Caco-2 (cell line): ENCODE results near the gene ENTPD1. TPM values are rescaled to one million over a fixed set of nuclear protein-coding genes. Genes with fewer than 3 reads are reported as not detected.

Experiments used
- BruUV-seq: library from RNA; stranded (reverse); fragments of 400-500 nt; replicated peaks from 2 replicates; lab custom pipeline; 2021; lab: Mats Ljungman, UMichigan
- CTCF ChIA-PET: fragments of 300-600 bp; sonication (Branson Sonifier 250); formaldehyde crosslinking; loops from one replicate; lab custom pipeline; 2022; ENCODE audit warnings: antibody characterized with exemption; lab: Charles Lee
- POLR2A ChIA-PET: fragments of 300-600 bp; sonication (Branson Sonifier 250); formaldehyde crosslinking; loops from one replicate; lab custom pipeline; 2022; ENCODE audit warnings: antibody characterized with exemption; lab: Charles Lee
- DNase-seq, 2 experiments: peaks; one replicate each; pipeline versions ENCODE4 v3.0.0 to v3.0.0-alpha.2; 2020 to 2022
- H3K27me3 ChIP-seq: replicated peaks from 2 replicates; pipeline ENCODE4 v1.6.0; 2011; ENCODE audit warnings: low read length; ENCODE audit not compliant: control insufficient read depth, insufficient read depth
- H3K36me3 ChIP-seq: 2 replicates; pipeline ENCODE4 v1.5.1; 2011; ENCODE audit warnings: low read length; ENCODE audit not compliant: control insufficient read depth, insufficient read depth
- H3K4me1 ChIP-seq: fragments of 250-450 bp; sonication (Bioruptor Pico); 2 replicates; pipeline ENCODE4 v1.5.1; 2020; ENCODE audit warnings: mild to moderate bottlenecking
- H3K4me3 ChIP-seq: 2 replicates; pipeline ENCODE4 v1.5.1; 2011; ENCODE audit warnings: low read depth, mild to moderate bottlenecking, control low read depth, low read length
- H3K9me3 ChIP-seq: fragments of 250-450 bp; sonication (Bioruptor Pico); 2 replicates; pipeline ENCODE4 v1.5.1; 2020; ENCODE audit warnings: mild to moderate bottlenecking, moderate library complexity
- H3K27ac Mint-ChIP-seq: one replicate; pipeline ENCODE4 v1.8.0; 2022; ENCODE audit warnings: mixed read lengths; ENCODE audit not compliant: unreplicated experiment
- H3K27me3 Mint-ChIP-seq: one replicate; pipeline ENCODE4 v1.8.0; 2022; ENCODE audit warnings: mixed read lengths; ENCODE audit not compliant: insufficient read depth, unreplicated experiment
- H3K36me3 Mint-ChIP-seq: one replicate; pipeline ENCODE4 v1.8.0; 2022; ENCODE audit warnings: mild to moderate bottlenecking, mixed read lengths; ENCODE audit not compliant: insufficient read depth, unreplicated experiment
- H3K4me1 Mint-ChIP-seq: one replicate; pipeline ENCODE4 v1.8.0; 2022; ENCODE audit warnings: low read depth, mixed read lengths; ENCODE audit not compliant: unreplicated experiment
- H3K4me3 Mint-ChIP-seq: one replicate; pipeline ENCODE4 v1.8.0; 2022; ENCODE audit warnings: mild to moderate bottlenecking, moderate library complexity, mixed read lengths; ENCODE audit not compliant: unreplicated experiment
- H3K9me3 Mint-ChIP-seq: one replicate; pipeline ENCODE4 v1.8.0; 2022; ENCODE audit warnings: mixed read lengths; ENCODE audit not compliant: unreplicated experiment
- CTCF ChIP-seq, 2 experiments: fragments of 200-600 bp in 1 of 2; IDR thresholded peaks; 1 replicate in 1 of 2; 2 replicates in 1 of 2; pipeline versions ENCODE4 v1.5.1 to v1.8.0; 2011 to 2022; ENCODE audit warnings: antibody characterized with exemption in 1 of 2, control low read depth in 1 of 2, inconsistent platforms in 1 of 2, low read depth in 1 of 2, low read length in 1 of 2, mild to moderate bottlenecking in 1 of 2, moderate library complexity in 1 of 2; ENCODE audit not compliant: insufficient read depth in 1 of 2, severe bottlenecking in 1 of 2, unreplicated experiment in 1 of 2
- intact Hi-C: fragments of 100-400 bp; cut with micrococcal nuclease; formaldehyde crosslinking; loops from one replicate; pipeline ENCODE4 v1.10.0; 2022; ENCODE audit not compliant: unreplicated experiment
- total RNA-seq: library from RNA; stranded (reverse); gene quantifications from 2 replicates; pipeline ENCODE4 v1.2.3, GENCODE V29; 2022

ENTPD1 gene
- total RNA-seq, 1 experiment from 2014 or later = 2.2 TPM

DNA sequence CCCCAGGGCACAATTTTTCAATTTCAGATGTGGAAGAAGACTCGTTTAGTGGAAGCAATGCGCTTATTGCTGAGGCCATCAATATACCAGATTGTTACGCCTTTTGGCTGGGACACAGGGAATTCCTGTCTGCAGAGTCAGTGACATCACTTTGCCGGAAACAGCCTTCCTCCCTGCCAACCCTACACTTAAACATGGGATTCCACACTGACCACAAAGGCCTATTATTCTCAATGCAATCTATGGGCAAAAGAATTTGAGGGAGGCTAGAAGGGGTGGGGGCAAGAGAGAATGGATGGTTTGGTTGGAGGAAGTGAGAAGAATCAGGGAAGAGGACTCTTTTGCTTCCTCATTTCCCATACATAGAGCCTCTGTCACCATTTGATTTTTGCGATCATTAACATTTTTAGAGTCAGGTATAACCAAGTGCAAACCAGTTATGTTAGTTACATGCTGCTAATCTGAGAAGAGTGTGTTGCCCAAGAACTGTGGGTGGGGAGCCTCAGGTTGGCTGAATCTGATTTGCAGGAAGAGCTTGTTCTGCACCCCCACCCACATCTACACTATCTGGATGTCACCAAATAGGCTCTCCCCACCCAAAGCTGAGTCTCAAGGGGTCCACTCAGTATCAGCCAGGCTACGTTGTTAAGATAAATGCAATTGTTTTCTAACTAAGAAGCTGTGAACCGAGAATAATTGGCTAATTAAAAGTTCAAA is 58.2 kb downstream of the ENTPD1 start:
- peaks cover 12% of the 10 kb centered on the region for H3K4me1 ChIP-seq
- Mint-ChIP-seq H3K9me3 (no peaks in the 10 kb centered on the region), H3K4me1 (peaks cover 12% of the 10 kb centered on the region), H3K27me3 (no peaks in the 10 kb centered on the region), H3K4me3 (no peak overlapping the region), H3K36me3 (no peaks in the 10 kb centered on the region), H3K27ac (no peak overlapping the region)
- no peak for TF ChIP-seq CTCF (IDR thresholded peaks at IDR 0.05; ENCODE audit: insufficient read depth in 1 of 2, low read depth in 1 of 2, low read length in 1 of 2, severe bottlenecking in 1 of 2, unreplicated experiment in 1 of 2)
- no peak for DNase-seq
- no peaks in the 10 kb centered on the region for H3K36me3 ChIP-seq
- H3K9me3 ChIP-seq = peaks cover 10% of the 10 kb centered on the region; the same call in 1 of the 2 replicates
- CTCF ChIA-PET = no interaction called here
- POLR2A ChIA-PET = no interaction called here
- H3K4me3 ChIP-seq = no peak overlapping the region
- BruUV-seq = no TSS peak
- no peaks in the 10 kb centered on the region for H3K27me3 ChIP-seq
- intact Hi-C loops = no loop called here

GRCh38 chr10:95815133-95815532 is 59.2 kb downstream of the ENTPD1 start:
- Mint-ChIP-seq H3K9me3 (no peaks in the 10 kb centered on the region), H3K4me1 (peaks cover 12% of the 10 kb centered on the region), H3K27me3 (no peaks in the 10 kb centered on the region), H3K27ac (no peak overlapping the region), H3K36me3 (no peaks in the 10 kb centered on the region), H3K4me3 (no peak overlapping the region)
- DNase-seq = no peak
- Histone ChIP-seq H3K9me3 (peaks cover 10% of the 10 kb centered on the region; the same call in 1 of the 2 replicates), H3K27me3 (no peaks in the 10 kb centered on the region), H3K36me3 (no peaks in the 10 kb centered on the region), H3K4me3 (no peak overlapping the region), H3K4me1 (peaks cover 17% of the 10 kb centered on the region)
- ChIA-PET POLR2A (no interaction called here), CTCF (no interaction called here)
- BruUV-seq = no TSS peak
- no peak for TF ChIP-seq CTCF (IDR thresholded peaks at IDR 0.05; ENCODE audit: insufficient read depth in 1 of 2, low read depth in 1 of 2, low read length in 1 of 2, severe bottlenecking in 1 of 2, unreplicated experiment in 1 of 2)
- intact Hi-C loops = no loop called here

DNA sequence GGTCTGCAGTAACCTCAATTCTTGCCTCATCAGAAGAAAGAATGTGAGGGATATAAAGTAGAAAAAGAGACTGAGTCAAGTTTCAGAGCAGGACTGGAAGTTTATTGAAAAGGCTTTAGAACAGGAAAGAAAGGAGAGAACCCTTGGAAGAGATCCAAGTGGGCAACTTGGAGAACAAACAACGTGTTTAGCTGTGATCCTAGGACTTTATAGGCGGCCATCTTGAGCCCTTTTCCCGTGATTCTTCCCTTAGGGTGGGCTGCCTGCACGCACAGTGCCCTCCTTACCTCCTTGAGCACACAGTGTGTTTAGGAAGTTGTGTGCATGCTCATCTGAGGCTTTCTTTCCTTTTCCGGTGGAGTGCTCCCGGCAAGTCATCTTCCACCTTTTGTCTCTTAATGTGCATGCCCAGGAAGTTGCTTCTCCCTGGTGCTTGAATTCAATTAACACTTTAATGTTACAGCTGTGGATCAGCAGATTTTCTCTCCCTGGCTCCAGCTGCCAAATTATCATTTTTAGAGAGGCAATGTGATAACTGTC is 59.8 kb downstream of the ENTPD1 start:
- CTCF ChIA-PET = no interaction called here
- H3K4me1 ChIP-seq = peaks cover 20% of the 10 kb centered on the region
- no peaks in the 10 kb centered on the region for H3K36me3 ChIP-seq
- no peak overlapping the region for H3K4me3 ChIP-seq
- DNase-seq = no peak
- H3K9me3 ChIP-seq = peaks cover 6% of the 10 kb centered on the region; the same call in 1 of the 2 replicates
- no peaks in the 10 kb centered on the region for H3K27me3 ChIP-seq
- no TSS peak for BruUV-seq
- intact Hi-C loops = no loop called here
- Mint-ChIP-seq H3K27me3 (no peaks in the 10 kb centered on the region), H3K36me3 (no peaks in the 10 kb centered on the region), H3K4me1 (peaks cover 12% of the 10 kb centered on the region), H3K9me3 (no peaks in the 10 kb centered on the region), H3K4me3 (no peak overlapping the region), H3K27ac (no peak overlapping the region)
- POLR2A ChIA-PET = no interaction called here
- no peak for TF ChIP-seq CTCF (IDR thresholded peaks at IDR 0.05; ENCODE audit: insufficient read depth in 1 of 2, low read depth in 1 of 2, low read length in 1 of 2, severe bottlenecking in 1 of 2, unreplicated experiment in 1 of 2)
